Jurkat, Clone E6-1 (cell line): ENCODE results near the gene PRM2.
"Not testable (repeated sequence)": the region's sequence is repeated elsewhere in the genome, so short reads cannot be mapped to it uniquely, and the experiment has no call there.

Experiments used
- DNase-seq: peaks from one replicate; pipeline ENCODE4 v3.0.0-alpha.2; 2011; ENCODE audit warnings: low read depth, low spot score
- H3K4me3 ChIP-seq: 2 replicates; pipeline ENCODE4 v1.5.1; 2011; ENCODE audit warnings: mild to moderate bottlenecking, low read length, control low read depth, moderate library complexity

PRM2 gene

GRCh38 chr16:11292076-11292748 is 15.9 kb upstream of the PRM2 start:
- no peak for DNase-seq
- no peak overlapping the region for H3K4me3 ChIP-seq

- H3K4me3 ChIP-seq: no peak overlapping the region
- DNase-seq: no peak
Observed at GRCh38 chr16:11291091-11291703, 14.9 kb upstream of the PRM2 start.

DNA sequence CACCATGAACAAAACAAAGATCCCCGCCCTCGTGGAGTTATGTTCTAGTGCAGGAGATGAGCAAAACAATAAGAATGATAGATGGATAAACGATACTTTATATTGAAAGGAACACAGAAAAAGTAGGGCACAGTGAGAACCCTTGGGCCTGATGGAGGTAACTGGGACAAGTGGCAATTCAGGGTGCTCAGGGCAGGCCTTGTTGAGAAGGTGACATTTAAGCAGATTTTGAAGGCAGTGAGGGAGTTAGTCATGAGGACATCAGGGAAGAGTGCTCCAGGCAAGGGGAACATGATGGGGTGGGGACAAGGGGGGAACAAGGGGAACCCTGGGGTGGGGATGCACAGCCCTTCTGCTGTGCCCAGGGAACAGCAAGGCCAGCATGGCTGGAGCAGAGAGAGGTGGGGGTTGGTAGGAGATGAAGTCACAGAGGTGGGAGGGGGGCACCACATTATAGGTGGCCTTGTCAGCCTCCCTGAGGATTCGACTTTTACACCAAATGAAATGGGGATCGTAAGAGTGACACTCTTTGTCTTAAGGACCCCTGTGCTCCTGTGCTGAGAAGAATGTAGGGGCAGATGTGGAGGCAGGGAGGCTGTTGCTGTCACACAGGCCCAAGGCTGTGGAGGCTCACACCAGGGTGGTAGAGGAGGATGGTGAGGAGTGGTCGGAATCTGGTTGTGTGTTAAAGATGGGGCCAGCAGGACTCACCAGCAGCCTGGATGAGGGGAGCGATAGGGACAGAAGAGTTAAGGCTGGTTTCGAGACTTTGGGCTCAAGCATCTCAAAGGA is 14.0 kb upstream of the PRM2 start:
- DNase-seq: no peak
- H3K4me3 ChIP-seq: no peak overlapping the region

DNA sequence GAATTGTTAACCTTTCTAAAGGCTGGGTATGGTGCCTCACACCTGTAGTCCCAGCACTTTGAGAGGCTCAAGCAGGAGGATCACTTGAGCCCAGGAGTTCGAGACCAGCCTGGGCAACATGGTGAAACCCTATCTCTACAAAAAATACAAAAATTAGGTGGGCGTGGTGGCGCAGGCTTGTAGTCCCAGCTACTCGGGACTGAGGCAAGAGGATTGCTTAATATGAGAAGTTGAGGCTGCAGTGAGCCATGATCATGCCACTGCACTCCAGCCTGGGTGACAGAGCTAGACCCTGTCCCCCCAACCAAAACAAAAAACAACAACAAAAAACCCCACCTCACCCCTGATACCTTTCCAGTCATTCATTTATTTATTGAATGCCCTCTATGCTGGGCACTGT is 13.4 kb upstream of the PRM2 start:
- not testable (repeated sequence) for DNase-seq, H3K4me3 ChIP-seq

- DNase-seq: no peak
- no peak overlapping the region for H3K4me3 ChIP-seq
Observed at GRCh38 chr16:11289202-11289601, 12.9 kb upstream of the PRM2 start.

GRCh38 chr16:11285842-11286241 is 9.6 kb upstream of the PRM2 start:
- H3K4me3 ChIP-seq: no peak overlapping the region
- DNase-seq: no peak

DNA sequence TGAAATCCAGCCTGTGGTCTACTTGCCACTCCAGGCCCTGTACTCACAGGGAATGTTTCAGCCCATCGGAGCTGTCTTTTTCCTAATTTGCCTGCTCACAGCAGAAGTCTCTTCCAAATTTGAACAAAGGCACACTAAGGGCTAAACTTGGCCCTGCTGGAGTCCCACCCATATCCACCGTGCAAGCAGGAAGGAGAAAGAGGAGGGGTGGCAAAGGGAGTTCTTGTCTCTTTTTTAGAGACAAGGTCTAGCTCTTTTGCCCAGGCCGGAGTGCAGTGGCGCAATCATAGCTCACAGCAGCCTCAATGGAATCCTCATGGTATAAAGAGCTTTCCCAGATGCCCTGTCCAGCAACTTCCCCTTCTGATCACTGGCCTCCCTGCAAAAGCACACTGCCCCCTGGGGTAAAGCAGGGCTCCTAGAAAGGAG is 7.6 kb upstream of the PRM2 start:
- H3K4me3 ChIP-seq: no peak overlapping the region
- DNase-seq: no peak

GRCh38 chr16:11280616-11281522 is 4.6 kb upstream of the PRM2 start, which contains the start of gene PRM1:
TSS of gene PRM1 (minus strand) at chr16:11281330. CDS start at chr16:11281238, 92 bp downstream.
- no peak for DNase-seq
- H3K4me3 ChIP-seq: no peak within 1 kb of the TSS

- DNase-seq: no peak
- H3K4me3 ChIP-seq: no peak overlapping the region
Observed at GRCh38 chr16:11278681-11279628, 2.7 kb upstream of the PRM2 start.

GRCh38 chr16:11277607-11278337 is 1.5 kb upstream of the PRM2 start:
- DNase-seq: no peak
- H3K4me3 ChIP-seq: no peak overlapping the region

- no peak overlapping the region for H3K4me3 ChIP-seq
- no peak for DNase-seq
Observed at GRCh38 chr16:11276896-11277593, 765 bp upstream of the PRM2 start.

- H3K4me3 ChIP-seq: no peak overlapping the region
- DNase-seq: no peak
Observed at GRCh38 chr16:11274964-11275363, 1.3 kb downstream of the PRM2 start.

DNA sequence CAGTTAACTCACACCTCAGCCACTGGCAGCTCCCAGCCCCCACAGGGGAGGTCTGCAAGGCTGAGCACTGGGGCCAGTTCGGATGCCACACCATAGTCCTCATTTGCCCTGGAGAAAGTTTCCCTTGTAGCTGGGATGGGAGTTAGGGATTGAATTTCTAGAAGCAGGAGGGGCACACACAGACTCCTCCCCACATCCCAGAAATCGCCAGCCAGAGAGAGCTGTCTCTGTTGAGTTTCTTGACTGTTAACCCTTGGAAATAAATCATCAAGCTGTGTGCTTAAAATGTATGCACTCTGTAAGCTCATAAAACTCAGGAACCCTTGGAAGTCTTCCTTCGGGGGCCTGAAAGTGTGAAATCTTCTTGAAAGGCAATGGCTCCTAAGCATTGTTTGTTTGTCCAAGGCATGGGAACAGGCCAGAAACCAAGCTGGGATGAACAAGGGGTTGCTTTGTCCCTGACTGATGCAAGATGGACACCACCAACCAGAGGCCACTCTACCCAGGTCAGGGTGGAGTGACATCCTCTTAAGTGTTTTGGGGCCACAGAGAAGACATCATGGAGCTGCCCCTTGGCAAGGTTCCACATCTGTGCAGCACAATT is 2.5 kb downstream of the PRM2 start:
- DNase-seq: no peak
- H3K4me3 ChIP-seq: no peak overlapping the region

DNA sequence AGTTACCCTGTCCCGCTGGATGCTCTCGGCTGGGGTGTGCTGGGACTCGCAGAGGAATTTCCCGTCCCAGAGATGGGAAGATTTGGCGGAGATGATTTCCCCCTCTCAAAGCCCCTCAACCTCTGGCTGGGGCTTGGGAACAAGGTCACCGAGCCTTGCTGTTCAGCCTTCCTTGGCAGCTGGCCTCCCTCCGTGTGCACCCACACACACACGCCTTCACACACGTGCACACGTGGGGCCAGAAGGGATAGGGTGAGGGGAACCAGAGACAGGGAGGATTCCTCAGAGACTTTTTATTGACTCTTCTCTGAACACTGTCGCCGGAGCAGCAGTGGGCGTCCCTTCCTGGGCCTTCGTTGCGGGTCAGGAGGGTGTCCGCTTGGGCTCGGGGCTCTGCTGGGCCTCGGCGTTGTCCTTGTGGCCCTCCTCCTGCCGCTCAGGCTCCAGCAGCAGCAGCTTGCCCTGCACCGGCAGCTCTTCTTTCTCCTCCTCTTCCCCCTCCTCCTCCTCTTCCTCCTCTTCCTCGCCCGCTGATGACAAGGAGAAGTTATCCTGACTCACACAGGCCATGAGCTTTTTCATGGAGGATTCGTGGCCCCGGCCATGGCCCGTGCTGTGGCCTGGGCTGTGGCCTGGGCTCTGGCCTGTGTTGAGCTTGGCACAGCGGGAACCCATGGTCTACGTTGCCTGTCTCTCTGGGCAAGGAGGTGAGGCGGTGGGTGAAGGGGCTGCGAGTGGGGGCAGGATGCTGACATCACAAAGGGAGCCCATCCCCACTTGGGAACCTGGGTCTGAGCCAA is 3.2 kb downstream of the PRM2 start, which contains the start of gene PRM3:
Gene PRM3 (minus strand): TSS at position 709 of the 800 bp plus-strand sequence. CDS start 34 bp downstream, at position 675.
- H3K4me3 ChIP-seq: no peak within 1 kb of the TSS
- DNase-seq: no peak

GRCh38 chr16:11272484-11272883 is 3.8 kb downstream of the PRM2 start:
- H3K4me3 ChIP-seq: no peak overlapping the region
- DNase-seq: no peak

DNA sequence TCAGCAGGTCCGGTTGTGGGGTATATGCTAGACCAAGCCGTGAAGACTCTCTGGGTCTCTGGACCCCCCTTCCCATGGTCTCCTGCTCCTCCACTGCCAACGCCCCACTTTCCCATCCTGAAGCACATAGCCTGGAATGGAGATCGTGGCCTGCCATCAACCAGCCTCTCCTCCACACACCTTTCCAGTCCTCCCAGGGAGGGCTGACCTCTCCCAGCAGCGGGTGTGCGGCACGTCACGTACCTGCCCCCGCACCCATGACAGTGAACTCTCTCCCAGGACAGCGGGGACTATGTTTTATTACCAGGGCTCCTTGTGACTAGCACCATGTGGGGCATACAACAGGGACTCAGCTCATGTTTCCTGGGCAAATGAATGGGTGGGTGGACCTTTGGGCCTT is 4.7 kb downstream of the PRM2 start:
- DNase-seq: no peak
- no peak overlapping the region for H3K4me3 ChIP-seq
